DMS153 treated with DMSO at 0.1 percent for 48 hours (cell line): ENCODE measurements around the gene SLIT3.
"Not testable (repeated sequence)": the region's sequence is repeated elsewhere in the genome, so short reads cannot be mapped to it uniquely, and the experiment has no call there.

ENCODE experiments used
- DNase-seq: peaks from one replicate; lab custom pipeline; 2025; ENCODE audit not compliant: unreplicated experiment; lab: John Stamatoyannopoulos, UW

Gene SLIT3

DNA sequence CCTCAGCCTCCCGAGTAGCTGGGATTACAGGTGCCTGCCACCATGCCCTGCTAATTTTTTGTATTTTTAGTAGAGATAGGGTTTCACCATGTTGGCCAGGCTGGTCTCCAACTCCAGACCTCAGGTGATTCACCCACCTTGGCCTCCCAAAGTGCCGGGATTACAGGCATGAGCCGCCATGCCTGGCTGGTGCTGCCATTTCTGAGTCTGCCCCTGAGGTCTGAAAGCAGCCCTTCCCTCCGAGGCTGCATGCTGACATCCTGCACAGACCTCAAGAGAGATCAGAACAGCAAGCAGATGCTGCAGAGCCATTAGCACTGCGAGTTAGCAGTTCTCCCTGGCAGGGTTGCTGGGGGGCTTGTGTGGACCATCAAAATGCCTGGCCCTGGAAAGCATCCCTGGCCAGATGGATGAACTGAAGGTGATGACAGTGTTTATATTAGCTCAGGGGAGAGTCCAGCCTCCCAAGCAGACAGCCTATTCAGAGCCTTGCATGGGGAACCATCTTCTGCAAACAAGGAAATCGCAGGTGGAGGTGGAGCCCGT is 545.3 kb downstream of the SLIT3 start:
- no peak for DNase-seq

- DNase-seq: no peak
These were observed 547.2 kb downstream of the SLIT3 start for GRCh38 chr5:168753691-168754254.

- no peak for DNase-seq
These were observed 548.3 kb downstream of the SLIT3 start for GRCh38 chr5:168752416-168753190.

GRCh38 chr5:168752012-168752411 is 548.9 kb downstream of the SLIT3 start:
- DNase-seq: no peak

DNA sequence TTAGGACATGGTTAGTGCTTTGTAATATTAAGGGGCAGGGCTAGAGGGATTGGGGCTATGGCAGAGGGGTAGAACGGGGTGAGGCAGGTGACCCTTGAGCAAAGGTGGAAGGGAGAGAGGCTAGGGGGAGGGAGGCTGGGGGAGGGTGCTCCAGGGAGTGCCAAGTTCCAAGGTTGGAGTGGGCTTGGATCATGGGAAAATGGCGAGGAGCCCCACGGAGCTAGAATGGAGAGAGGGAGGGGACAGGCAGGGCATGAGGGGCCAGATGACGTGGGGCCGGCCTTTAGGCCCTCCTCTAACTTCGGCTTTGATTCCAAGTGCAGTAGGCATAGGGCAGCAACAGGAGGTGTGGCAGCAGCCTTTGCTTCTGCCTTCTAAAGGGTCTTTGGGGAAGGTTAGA is 550.0 kb downstream of the SLIT3 start:
- DNase-seq: no peak

DNA sequence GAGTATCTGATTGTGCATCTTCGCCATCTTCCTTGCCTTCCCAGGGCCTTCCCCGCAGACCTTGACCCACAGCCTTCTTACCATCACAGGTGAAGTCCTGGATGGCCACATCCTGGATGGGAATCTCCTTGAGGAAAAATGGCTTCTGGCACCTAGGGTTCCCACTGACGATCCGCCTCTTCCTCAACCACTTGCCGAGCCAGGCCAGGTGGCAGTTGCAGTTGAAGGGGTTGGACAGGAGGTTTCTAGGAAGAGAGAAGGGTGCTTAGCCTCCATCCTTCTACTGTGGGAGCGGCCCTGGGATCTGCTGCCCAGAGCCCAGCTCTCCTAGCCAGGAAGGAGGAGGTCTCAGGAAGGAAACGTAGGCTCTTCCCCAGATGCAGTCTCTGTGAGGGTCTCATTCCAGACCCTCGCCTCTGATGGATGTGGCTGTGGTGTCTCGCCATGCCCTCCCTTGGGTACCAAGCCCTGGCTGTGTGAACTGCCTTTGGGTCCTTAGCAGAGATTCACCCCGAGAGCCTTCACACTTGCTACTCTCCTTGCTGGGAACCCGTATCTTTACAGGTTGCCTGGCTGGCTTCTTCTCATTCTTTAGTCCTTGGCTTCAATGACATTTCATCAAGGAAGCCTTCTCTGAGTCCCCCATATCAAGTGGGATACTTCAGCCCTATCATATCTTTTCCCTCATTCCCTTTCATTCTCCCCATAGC is 551.4 kb downstream of the SLIT3 start:
- no peak for DNase-seq

GRCh38 chr5:168747987-168748777 is 552.8 kb downstream of the SLIT3 start:
- peak; percentile 5 for DNase-seq

DNA sequence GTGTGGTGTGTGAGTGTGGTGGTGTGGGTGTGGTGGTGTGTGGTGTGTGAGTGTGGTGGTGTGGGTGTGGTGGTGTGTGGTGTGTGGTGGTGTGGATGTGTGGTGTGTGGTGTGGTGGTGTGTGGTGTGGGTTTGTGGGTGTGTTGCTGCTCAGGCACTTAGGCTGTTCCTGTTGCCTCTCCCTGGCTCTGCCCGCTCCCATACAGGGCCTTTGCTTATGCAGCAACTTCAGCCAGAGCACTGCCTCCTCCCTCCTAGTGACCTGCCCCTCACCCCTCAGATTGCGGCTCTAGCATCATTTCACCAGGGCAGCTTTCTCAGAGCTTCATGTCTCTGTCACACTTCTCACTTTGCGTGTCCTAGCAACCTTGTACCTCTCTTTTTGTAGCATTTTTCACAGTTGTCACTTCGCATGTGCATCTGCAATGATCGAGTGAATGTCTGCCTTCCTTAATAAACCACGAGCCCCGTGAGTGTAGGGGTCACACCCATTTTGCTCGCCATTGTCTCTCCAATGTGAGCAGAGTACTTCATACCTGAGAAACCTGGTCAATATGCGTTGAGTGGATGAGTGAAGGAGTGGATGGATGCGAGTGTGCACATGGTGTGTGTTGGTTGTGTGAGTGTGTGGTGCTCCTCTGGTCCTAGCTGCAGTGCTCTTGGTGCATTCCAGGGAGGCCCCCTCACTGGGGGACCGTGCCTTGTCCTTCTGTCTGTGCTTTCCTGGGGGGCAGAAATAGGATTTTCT is 553.9 kb downstream of the SLIT3 start:
- no peak for DNase-seq

DNA sequence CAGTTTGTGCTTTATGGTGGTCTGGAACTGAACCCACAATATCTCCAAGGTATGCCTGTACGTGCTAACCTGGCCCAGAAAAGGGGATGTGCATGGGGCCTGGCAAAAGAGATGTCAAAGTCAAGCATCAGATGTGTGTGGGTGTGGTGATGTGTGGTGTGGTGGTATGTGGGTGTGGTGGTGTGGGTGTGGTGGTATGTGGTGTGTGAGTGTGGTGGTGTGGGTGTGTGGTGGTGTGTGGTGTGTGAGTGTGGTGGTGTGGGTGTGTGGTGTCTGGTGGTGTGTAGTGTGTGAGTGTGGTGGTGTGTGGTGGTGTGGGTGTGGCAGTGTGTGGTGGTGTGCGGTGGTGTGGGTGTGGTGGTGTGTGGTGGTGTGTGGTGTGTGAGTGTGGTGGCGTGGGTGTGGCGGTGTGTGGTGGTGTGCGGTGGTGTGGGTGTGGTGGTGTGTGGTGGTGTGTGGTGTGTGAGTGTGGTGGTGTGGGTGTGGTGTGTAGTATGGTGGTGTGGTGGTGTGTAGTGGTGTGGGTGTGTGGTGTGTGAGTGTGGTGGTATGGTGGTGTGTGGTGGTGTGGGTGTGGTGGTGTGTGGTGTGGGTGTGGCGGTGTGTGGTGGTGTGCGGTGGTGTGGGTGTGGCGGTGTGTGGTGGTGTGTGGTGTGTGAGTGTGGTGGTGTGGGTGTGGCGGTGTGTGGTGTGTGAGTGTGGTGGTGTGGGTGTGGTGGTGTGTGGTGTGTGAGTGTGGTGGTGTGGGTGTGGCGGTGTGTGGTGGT is 554.6 kb downstream of the SLIT3 start:
- DNase-seq: not testable (repeated sequence)

DNA sequence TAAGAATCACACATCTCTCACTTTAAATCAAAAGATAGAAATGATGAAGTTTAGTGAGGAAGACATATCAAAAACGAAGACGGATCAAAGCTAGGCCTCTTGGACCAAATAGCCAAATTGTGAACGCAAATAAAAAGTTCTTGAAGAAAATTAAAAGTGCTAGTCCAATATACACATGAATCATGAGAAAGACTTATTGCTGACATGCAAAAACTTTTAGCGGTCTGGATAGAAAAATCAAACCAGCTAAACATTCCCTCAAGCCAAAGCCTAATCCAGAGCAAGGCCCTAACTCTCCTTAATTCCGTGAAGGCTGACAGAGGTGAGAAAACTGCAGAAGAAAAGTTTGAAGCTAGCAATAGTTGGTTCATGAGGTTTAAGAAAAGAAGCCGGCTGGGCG is 557.3 kb downstream of the SLIT3 start:
- no peak for DNase-seq

- DNase-seq: not testable (repeated sequence)
These were observed 558.6 kb downstream of the SLIT3 start for GRCh38 chr5:168742311-168742710.

DNA sequence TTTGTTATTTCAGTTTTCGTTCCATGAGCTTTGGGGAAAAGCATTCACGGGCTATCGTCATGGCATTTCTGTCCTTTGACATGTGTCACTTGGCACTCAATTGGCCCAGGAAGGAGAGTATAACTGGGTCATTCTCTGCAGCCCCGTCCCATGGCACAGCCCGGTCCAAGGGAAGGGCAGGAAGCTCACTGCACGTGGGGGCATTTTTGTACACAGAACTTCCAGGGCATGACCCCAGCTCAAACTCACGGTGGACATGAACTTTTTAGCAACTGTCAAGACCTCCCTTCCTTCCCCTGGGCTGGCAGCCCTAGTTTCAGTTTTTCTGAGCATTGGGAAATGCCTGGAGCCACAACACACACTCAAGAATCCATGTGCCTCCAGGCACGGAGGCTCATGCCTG is 560.1 kb downstream of the SLIT3 start:
- no peak for DNase-seq

- no peak for DNase-seq
These were observed 560.7 kb downstream of the SLIT3 start for GRCh38 chr5:168740092-168740800.

GRCh38 chr5:168737066-168737465 is 563.9 kb downstream of the SLIT3 start:
- no peak for DNase-seq

GRCh38 chr5:168736281-168736831 is 564.6 kb downstream of the SLIT3 start:
- no peak for DNase-seq

DNA sequence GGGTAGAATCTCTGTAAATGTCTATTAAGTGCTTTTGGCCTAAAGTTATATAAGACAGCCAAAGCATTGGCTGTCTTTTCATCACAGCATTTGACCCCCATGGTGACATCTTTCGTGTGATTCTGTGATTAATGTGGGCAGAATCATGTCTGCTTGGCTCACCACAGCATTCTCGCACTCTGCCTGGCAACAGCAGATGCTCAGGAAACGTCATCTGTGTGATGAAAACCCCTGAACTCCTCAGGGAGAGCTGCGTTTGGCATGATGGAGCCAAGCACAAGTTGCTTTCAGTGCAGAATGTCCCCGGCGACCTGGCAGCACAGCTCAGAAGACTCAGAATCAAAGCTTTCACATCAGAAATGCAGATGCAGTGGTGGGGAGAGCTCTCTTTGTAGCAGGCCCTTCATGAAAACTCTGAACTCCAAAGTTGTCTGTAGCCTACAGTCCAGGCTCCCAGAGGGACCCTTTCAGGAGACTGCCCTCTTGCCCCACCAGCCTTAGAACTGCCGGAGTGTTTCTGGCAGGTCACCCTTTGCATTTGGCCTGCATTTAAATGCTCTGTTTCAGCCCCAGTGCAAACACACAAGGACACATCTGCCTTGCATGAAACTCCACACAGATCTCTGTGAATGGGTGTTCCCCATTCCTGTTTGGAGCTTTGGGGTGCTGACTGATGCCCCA is 566.2 kb downstream of the SLIT3 start:
- no peak for DNase-seq

- no peak for DNase-seq
These were observed 566.8 kb downstream of the SLIT3 start for GRCh38 chr5:168734119-168734518.

- no peak for DNase-seq
These were observed 572.3 kb downstream of the SLIT3 start for GRCh38 chr5:168728546-168729211.
